Keratinocyte (primary cell): ENCODE measurements around the gene GPN1. TPM values are rescaled to one million over a fixed set of nuclear protein-coding genes. Genes with fewer than 3 reads are reported as not detected.

ENCODE experiments used
- DNase-seq: peaks from one replicate; pipeline ENCODE4 v3.0.0-alpha.2; 2011; ENCODE audit warnings: low read depth, missing footprints, low spot score
- FAIRE-seq: peaks from 2 replicates; lab custom pipeline; 2011; peaks lifted over from hg19 to GRCh38; lab: Jason Lieb, UNC
- H2AFZ ChIP-seq: 2 replicates; pipeline ENCODE4 v1.6.0; 2012; ENCODE audit warnings: low read length, control low read depth, inconsistent platforms; ENCODE audit not compliant: control insufficient read depth
- H3K27ac ChIP-seq: 2 replicates; pipeline ENCODE4 v1.5.1; 2011; ENCODE audit warnings: low read length; ENCODE audit not compliant: control insufficient read depth, insufficient read depth
- H3K27me3 ChIP-seq: 3 replicates; pipeline ENCODE4 v1.6.0; 2011; ENCODE audit warnings: low read length; ENCODE audit not compliant: control insufficient read depth, insufficient read depth; ENCODE audit errors: extremely low read depth
- H3K36me3 ChIP-seq, 2 experiments: 2 replicates in 1 of 2; 3 replicates in 1 of 2; pipeline ENCODE4 v1.5.1; 2011; ENCODE audit warnings: low read length in 2 of 2, mild to moderate bottlenecking in 1 of 2; ENCODE audit not compliant: control insufficient read depth in 2 of 2, insufficient read depth in 2 of 2; ENCODE audit errors: extremely low read depth in 1 of 2
- H3K4me1 ChIP-seq: 3 replicates; pipeline ENCODE4 v1.5.1; 2011; ENCODE audit warnings: low read length; ENCODE audit not compliant: control insufficient read depth, insufficient read depth; ENCODE audit errors: extremely low read depth
- H3K4me2 ChIP-seq: 3 replicates; pipeline ENCODE4 v1.6.0; 2011; ENCODE audit warnings: low read depth, low read length; ENCODE audit not compliant: control insufficient read depth, insufficient read depth; ENCODE audit errors: extremely low read depth
- H3K4me3 ChIP-seq, 3 experiments: fragments of 200-600 bp in 1 of 3; sonication (generic) in 1 of 3; 2 replicates in 2 of 3; 3 replicates in 1 of 3; pipeline ENCODE4 v1.5.1; 2011 to 2016; ENCODE audit warnings: low read length in 3 of 3, mild to moderate bottlenecking in 3 of 3, control low read depth in 2 of 3, inconsistent platforms in 1 of 3, low read depth in 1 of 3, mixed read lengths in 1 of 3, mixed run types in 1 of 3, moderate library complexity in 1 of 3; ENCODE audit not compliant: control insufficient read depth in 2 of 3, insufficient read depth in 2 of 3; ENCODE audit errors: extremely low read depth in 1 of 3
- H3K79me2 ChIP-seq: 2 replicates; pipeline ENCODE4 v1.6.0; 2012; ENCODE audit warnings: low read length; ENCODE audit not compliant: control insufficient read depth, insufficient read depth
- H3K9ac ChIP-seq: 3 replicates; pipeline ENCODE4 v1.6.0; 2011; ENCODE audit warnings: low read length; ENCODE audit not compliant: control insufficient read depth, insufficient read depth; ENCODE audit errors: extremely low read depth
- H3K9me1 ChIP-seq: 3 replicates; pipeline ENCODE4 v1.6.0; 2011; ENCODE audit warnings: low read length; ENCODE audit not compliant: control insufficient read depth, insufficient read depth; ENCODE audit errors: extremely low read depth
- H3K9me3 ChIP-seq: 2 replicates; pipeline ENCODE4 v1.5.1; 2012; ENCODE audit warnings: low read depth, low read length; ENCODE audit not compliant: control insufficient read depth
- H4K20me1 ChIP-seq: 3 replicates; pipeline ENCODE4 v1.6.0; 2011; ENCODE audit warnings: low read length; ENCODE audit not compliant: control insufficient read depth, insufficient read depth; ENCODE audit errors: extremely low read depth
- CTCF ChIP-seq, 3 experiments: IDR thresholded peaks in 1 of 3; conservative IDR thresholded peaks in 1 of 3; optimal IDR thresholded peaks in 1 of 3; 2 replicates in 2 of 3; 3 replicates in 1 of 3; pipeline versions ENCODE3 to v1.5.1; 2011; ENCODE audit warnings: low read length in 3 of 3, mild to moderate bottlenecking in 3 of 3, moderate library complexity in 2 of 3, control low read depth in 1 of 3, inconsistent platforms in 1 of 3; ENCODE audit not compliant: insufficient read depth in 2 of 3; ENCODE audit errors: extremely low read depth in 1 of 3
- EZH2 ChIP-seq: IDR thresholded peaks from one replicate; pipeline ENCODE4 v1.6.1; 2012; ENCODE audit warnings: inconsistent platforms, mild to moderate bottlenecking, low read length, moderate library complexity
- dilution Hi-C: fragments of 300-500 bp; cut with MboI; formaldehyde crosslinking; loops from one replicate; pipeline ENCODE4 v1.7.0; 2020; ENCODE audit warnings: low sequenced_read_pairs; ENCODE audit not compliant: extremely low pct_ligation_motif_present
- polyA plus RNA-seq, 5 experiments: library from polyadenylated mRNA; depleted of rRNA in 3 of 5; stranded (reverse) in 3 of 5; stranded (forward) in 1 of 5; unstranded in 1 of 5; fragments of >200 nt; gene quantifications; 1 replicate in 1 of 5; 2 replicates in 3 of 5; 3 replicates in 1 of 5; pipeline versions ENCODE4 v1.2.1 to v1.2.3, GENCODE V29; 2011 to 2012; ENCODE audit warnings: missing spikeins in 2 of 5, low read depth in 1 of 5, low replicate concordance in 1 of 5

The GPN1 gene
- polyA plus RNA-seq, 1 donor (not counting 4 experiments of a cell fraction or from before 2014, with no cell fraction given), result 103 TPM

GRCh38 chr2:27651056-27651455, 22.2 kb downstream of the GPN1 start:
- Histone ChIP-seq H4K20me1 (no peaks in the 10 kb centered on the region), H3K4me1 (peaks cover 18% of the 10 kb centered on the region), H3K36me3 (peaks cover 24 to 35% of the 10 kb centered on the region in 2 experiments), H3K4me2 (no peak overlapping the region), H3K9me1 (no peaks in the 10 kb centered on the region), H3K4me3 (no peak overlapping the region), H3K9me3 (no peaks in the 10 kb centered on the region), H3K27ac (no peak overlapping the region), H2AFZ (no peak overlapping the region), H3K9ac (no peak overlapping the region), H3K79me2 (no peaks in the 10 kb centered on the region), H3K27me3 (no peaks in the 10 kb centered on the region)
- no peak for DNase-seq
- no peak for FAIRE-seq
- dilution Hi-C loops, result no loop called here
- TF ChIP-seq CTCF (optimal IDR thresholded peaks at IDR 0.05 in 1 of 3, IDR thresholded peaks at IDR 0.05 in 1 of 3, conservative IDR thresholded peaks at IDR 0.05 in 1 of 3; ENCODE audit: extremely low read depth in 1 of 3, insufficient read depth in 2 of 3, low read length in 3 of 3) (no peak), EZH2 (no peak)

GRCh38 chr2:27652341-27652740, 23.5 kb downstream of the GPN1 start:
- Histone ChIP-seq H3K4me1 (peaks cover 18% of the 10 kb centered on the region), H3K27ac (peak overlapping the region; percentile 11), H3K27me3 (no peaks in the 10 kb centered on the region), H3K4me2 (peak overlapping the region; percentile 37), H3K9me1 (no peaks in the 10 kb centered on the region), H4K20me1 (no peaks in the 10 kb centered on the region), H3K9me3 (no peaks in the 10 kb centered on the region), H2AFZ (no peak overlapping the region), H3K79me2 (no peaks in the 10 kb centered on the region), H3K9ac (no peak overlapping the region), H3K4me3 (no peak overlapping the region), H3K36me3 (peaks cover 30 to 34% of the 10 kb centered on the region in 2 experiments)
- dilution Hi-C loops, result no loop called here
- FAIRE-seq, result no peak
- DNase-seq, result no peak
- no peak for TF ChIP-seq EZH2
- no peak for TF ChIP-seq CTCF (optimal IDR thresholded peaks at IDR 0.05 in 1 of 3, IDR thresholded peaks at IDR 0.05 in 1 of 3, conservative IDR thresholded peaks at IDR 0.05 in 1 of 3; ENCODE audit: extremely low read depth in 1 of 3, insufficient read depth in 2 of 3, low read length in 3 of 3)
